Suprapubic skin (tissue), 4 donors: ENCODE measurements around the gene RINL.

Experiments used
- EP300 ChIP-seq: sonication (generic); formaldehyde crosslinking; IDR thresholded peaks from one replicate; pipeline ENCODE4 v1.6.1; 2017; ENCODE audit warnings: antibody characterized with exemption
- POLR2A ChIP-seq, 2 donors: fragments of 450-650 bp; IDR thresholded peaks; one replicate each; pipeline ENCODE4 v1.6.1; 2017; ENCODE audit warnings: antibody characterized with exemption in 2 of 2, mild to moderate bottlenecking in 2 of 2, moderate library complexity in 2 of 2
- POLR2AphosphoS5 ChIP-seq, 3 donors: sonication (generic); formaldehyde crosslinking; IDR thresholded peaks; one replicate each; pipeline ENCODE4 v1.6.1; 2017; ENCODE audit warnings: antibody characterized with exemption in 3 of 3
- TF ChIP-seq, protein P1 (sequence below), 2 donors: fragments of 200-600 bp in 1 of 2; fragments of 450-650 bp in 1 of 2; sonication (generic) in 1 of 2; IDR thresholded peaks; one replicate each; pipeline ENCODE4 v1.5.1; 2016 to 2019; ENCODE audit warnings: antibody characterized with exemption in 2 of 2, mild to moderate bottlenecking in 1 of 2, moderate library complexity in 1 of 2

DNA sequence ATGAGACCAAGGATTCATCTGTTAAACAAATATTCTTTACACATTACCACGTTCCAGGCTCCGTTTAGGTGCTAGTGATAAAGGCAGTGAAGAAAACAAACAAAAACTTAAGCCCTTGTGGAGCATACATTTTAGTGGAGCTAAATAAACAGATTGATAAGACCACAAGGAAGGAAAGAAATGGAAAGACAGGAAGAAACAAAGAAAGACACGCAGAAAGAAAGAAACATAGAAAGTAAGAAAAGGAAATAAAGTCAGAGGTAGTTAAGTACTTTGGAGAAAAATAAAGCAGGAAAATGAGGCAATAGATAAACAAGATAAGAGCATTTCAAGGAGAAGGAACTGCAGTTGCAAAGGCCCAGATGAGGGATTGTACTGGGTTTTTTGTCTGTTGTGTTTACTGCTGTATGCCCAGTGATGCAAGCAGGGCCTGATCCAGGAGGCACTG, 22.7 kb upstream of the RINL start:
- TF ChIP-seq, protein P1, sequence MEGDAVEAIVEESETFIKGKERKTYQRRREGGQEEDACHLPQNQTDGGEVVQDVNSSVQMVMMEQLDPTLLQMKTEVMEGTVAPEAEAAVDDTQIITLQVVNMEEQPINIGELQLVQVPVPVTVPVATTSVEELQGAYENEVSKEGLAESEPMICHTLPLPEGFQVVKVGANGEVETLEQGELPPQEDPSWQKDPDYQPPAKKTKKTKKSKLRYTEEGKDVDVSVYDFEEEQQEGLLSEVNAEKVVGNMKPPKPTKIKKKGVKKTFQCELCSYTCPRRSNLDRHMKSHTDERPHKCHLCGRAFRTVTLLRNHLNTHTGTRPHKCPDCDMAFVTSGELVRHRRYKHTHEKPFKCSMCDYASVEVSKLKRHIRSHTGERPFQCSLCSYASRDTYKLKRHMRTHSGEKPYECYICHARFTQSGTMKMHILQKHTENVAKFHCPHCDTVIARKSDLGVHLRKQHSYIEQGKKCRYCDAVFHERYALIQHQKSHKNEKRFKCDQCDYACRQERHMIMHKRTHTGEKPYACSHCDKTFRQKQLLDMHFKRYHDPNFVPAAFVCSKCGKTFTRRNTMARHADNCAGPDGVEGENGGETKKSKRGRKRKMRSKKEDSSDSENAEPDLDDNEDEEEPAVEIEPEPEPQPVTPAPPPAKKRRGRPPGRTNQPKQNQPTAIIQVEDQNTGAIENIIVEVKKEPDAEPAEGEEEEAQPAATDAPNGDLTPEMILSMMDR (IDR thresholded peaks at IDR 0.05): no peak
- TF ChIP-seq POLR2A (IDR thresholded peaks at IDR 0.05) (no peak), POLR2AphosphoS5 (IDR thresholded peaks at IDR 0.05) (no peak), EP300 (no peak)
